Tibial artery (tissue), 4 donors: ENCODE measurements around the gene MT1E.

Experiments
- DNase-seq, 2 donors: peaks; one replicate each; pipeline ENCODE4 v3.0.0-alpha.2; 2019
- H3K27ac ChIP-seq, 2 donors: fragments of 200-600 bp; sonication (generic) in 1 of 2; 1 replicate in 1 of 2; 2 replicates in 1 of 2; pipeline ENCODE4 v1.5.1; 2018 to 2019; ENCODE audit warnings: mild to moderate bottlenecking in 1 of 2
- H3K27me3 ChIP-seq, 2 donors: fragments of 200-600 bp; sonication (generic) in 1 of 2; one replicate each; pipeline versions ENCODE4 v1.5.1 to v1.6.0; 2016 to 2019
- H3K36me3 ChIP-seq, 3 donors: fragments of 200-600 bp; sonication (generic) in 2 of 3; one replicate each; pipeline ENCODE4 v1.5.1; 2016 to 2019; ENCODE audit warnings: mild to moderate bottlenecking in 2 of 3
- H3K4me1 ChIP-seq, 4 donors: fragments of 200-600 bp; sonication (generic) in 2 of 4; 1 replicate in 3 of 4; 2 replicates in 1 of 4; pipeline ENCODE4 v1.5.1; 2016 to 2019
- H3K4me3 ChIP-seq, 2 donors: fragments of 200-600 bp; sonication (generic) in 1 of 2; 1 replicate in 1 of 2; 2 replicates in 1 of 2; pipeline ENCODE4 v1.5.1; 2018 to 2019; ENCODE audit warnings: mild to moderate bottlenecking in 2 of 2
- H3K9me3 ChIP-seq, 3 donors: fragments of 200-600 bp; sonication (generic) in 1 of 3; one replicate each; pipeline ENCODE4 v1.5.1; 2016 to 2019
- intact Hi-C: fragments of 100-400 bp; cut with DNase I; formaldehyde crosslinking; loops from one replicate; pipeline ENCODE4 v1.15.0; 2023; ENCODE audit warnings: low total_unique reads
- TF ChIP-seq, protein P1 (sequence below), 2 experiments: fragments of 200-600 bp in 1 of 2; fragments of 450-650 bp in 1 of 2; IDR thresholded peaks; one replicate each; pipeline ENCODE4 v1.5.1; 2017 to 2019; ENCODE audit warnings: antibody characterized with exemption in 2 of 2, mild to moderate bottlenecking in 1 of 2, moderate library complexity in 1 of 2

The MT1E gene

DNA sequence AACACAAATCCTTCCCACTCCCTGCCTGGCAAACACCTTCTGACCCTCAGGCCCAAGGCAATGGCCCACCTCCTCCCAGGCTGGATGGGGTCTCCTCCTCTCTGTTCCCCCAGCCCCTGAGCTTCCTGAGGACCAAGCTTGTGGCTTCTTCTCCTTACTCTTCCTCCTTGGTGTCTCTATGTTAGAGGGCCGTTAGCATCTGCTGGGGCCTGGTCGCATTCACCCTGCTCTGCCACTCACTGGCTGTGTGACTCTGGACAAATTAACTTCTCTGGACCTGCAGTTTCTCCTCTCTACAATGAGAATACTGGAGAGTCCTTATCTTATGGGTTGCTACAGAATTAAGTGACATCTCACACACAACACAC lies 17.9 kb upstream of the MT1E start:
- Histone ChIP-seq H3K9me3 (no peaks in the 10 kb centered on the region), H3K27me3 (no peaks in the 10 kb centered on the region), H3K4me1 (peaks cover 0 to 56% (median 47%) of the 10 kb centered on the region in 4 donors), H3K4me3 (peak overlapping the region; percentile 65 to 76), H3K27ac (peak overlapping the region; percentile 83 to 85), H3K36me3 (no peaks in the 10 kb centered on the region)
- TF ChIP-seq, protein P1, sequence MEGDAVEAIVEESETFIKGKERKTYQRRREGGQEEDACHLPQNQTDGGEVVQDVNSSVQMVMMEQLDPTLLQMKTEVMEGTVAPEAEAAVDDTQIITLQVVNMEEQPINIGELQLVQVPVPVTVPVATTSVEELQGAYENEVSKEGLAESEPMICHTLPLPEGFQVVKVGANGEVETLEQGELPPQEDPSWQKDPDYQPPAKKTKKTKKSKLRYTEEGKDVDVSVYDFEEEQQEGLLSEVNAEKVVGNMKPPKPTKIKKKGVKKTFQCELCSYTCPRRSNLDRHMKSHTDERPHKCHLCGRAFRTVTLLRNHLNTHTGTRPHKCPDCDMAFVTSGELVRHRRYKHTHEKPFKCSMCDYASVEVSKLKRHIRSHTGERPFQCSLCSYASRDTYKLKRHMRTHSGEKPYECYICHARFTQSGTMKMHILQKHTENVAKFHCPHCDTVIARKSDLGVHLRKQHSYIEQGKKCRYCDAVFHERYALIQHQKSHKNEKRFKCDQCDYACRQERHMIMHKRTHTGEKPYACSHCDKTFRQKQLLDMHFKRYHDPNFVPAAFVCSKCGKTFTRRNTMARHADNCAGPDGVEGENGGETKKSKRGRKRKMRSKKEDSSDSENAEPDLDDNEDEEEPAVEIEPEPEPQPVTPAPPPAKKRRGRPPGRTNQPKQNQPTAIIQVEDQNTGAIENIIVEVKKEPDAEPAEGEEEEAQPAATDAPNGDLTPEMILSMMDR (IDR thresholded peaks at IDR 0.05), result no peak
- no peak for DNase-seq
- intact Hi-C loops, result loop anchor here (5.0 kb wide), 2 partner anchors 35 to 75 kb away; partner anchors contain the start of gene MT1X

DNA sequence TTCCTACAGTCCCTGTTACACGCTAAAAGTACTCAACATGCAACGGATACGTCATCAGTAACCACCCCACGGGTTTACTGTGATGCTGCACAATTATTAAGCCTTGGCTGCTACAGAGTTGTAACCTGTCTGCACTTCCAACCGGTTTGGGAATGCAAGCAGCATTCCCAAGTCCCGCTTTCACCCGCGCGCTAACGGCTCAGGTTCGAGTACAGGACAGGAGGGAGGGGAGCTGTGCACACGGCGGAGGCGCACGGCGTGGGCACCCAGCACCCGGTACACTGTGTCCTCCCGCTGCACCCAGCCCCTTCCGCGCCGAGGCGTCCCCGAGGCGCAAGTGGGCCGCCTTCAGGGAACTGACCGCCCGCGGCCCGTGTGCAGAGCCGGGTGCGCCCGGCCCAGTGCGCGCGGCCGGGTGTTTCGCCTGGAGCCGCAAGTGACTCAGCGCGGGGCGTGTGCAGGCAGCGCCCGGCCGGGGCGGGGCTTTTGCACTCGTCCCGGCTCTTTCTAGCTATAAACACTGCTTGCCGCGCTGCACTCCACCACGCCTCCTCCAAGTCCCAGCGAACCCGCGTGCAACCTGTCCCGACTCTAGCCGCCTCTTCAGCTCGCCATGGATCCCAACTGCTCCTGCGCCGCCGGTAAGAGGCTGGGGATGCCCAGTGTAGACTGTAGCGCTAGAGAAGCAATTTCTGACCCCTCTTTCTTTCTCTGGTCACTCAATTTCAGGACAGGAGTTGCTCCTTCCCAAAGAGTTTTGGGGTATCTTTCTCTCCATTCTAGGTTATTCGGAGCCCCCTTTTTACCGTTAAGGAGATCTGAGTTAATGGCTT lies 17.3 kb upstream of the MT1E start, which contains the start of gene MT2A:
Gene MT2A, plus strand, starts transcription at position 542 of the 833 bp plus-strand sequence. Its CDS starts 72 bp downstream, at position 614.
- Histone ChIP-seq H3K27ac (peak within 1 kb of the TSS; percentile 83 to 85), H3K9me3 (no peaks in the 10 kb centered on the region), H3K27me3 (no peaks in the 10 kb centered on the region), H3K4me3 (peak within 1 kb of the TSS; percentile 65 to 76), H3K36me3 (no peaks in the 10 kb centered on the region), H3K4me1 (peaks cover 0 to 56% (median 47%) of the 10 kb centered on the region in 4 donors)
- peak; percentile 97 to 98 for DNase-seq
- TF ChIP-seq, protein P1 (IDR thresholded peaks at IDR 0.05), result no peak
- intact Hi-C loops, result loop anchor here (5.0 kb wide), 2 partner anchors 34 to 74 kb away; partner anchors contain the start of gene MT1X

DNA sequence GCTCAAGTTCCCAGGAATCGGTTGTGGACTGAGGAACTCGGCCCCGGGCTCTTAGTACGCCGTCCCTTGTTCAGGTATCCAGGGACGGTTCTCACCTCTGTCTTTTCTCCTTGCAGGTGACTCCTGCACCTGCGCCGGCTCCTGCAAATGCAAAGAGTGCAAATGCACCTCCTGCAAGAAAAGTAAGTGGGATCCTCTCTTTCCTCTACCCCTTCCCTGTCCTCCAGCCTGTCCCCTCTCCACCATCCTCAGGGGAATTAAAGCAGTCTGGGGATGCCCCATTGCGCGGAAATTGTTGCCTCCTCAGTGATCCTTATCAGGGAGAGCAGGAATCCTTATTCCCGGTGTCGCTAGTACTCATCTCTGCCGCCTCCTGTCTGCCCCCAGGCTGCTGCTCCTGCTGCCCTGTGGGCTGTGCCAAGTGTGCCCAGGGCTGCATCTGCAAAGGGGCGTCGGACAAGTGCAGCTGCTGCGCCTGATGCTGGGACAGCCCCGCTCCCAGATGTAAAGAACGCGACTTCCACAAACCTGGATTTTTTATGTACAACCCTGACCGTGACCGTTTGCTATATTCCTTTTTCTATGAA lies 16.6 kb upstream of the MT1E start:
- Histone ChIP-seq H3K4me3 (peak overlapping the region; percentile 65 to 76), H3K36me3 (no peaks in the 10 kb centered on the region), H3K4me1 (peaks cover 0 to 56% (median 47%) of the 10 kb centered on the region in 4 donors), H3K9me3 (no peaks in the 10 kb centered on the region), H3K27me3 (no peaks in the 10 kb centered on the region), H3K27ac (peak overlapping the region; percentile 83 to 85)
- intact Hi-C loops, result loop anchor here (5.0 kb wide), 2 partner anchors 33 to 73 kb away; partner anchors contain the start of gene MT1X
- TF ChIP-seq, protein P1 (IDR thresholded peaks at IDR 0.05), result no peak
- DNase-seq, result peak in 1 of 2 donors; percentile 71

DNA sequence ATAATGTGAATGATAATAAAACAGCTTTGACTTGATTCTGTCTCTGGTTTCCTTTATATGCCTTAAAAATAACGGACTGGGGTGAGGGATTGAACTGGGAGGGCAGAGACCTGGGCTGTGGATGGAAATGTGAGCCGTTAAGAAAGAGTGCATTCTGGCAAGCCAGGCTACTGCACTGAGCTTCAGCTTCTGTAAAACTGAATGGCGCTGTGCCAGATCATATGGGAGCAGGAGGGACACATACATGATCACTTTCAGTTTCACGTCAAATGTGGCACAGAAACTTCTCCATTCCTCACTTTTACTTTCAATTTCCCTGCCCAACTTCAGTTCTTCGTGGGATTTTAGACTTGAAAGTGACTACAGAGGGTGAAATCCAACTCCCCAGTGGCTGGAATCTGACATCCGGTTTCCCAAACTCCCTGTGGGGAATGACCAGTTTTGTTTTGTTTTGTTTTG lies 16.1 kb upstream of the MT1E start:
- Histone ChIP-seq H3K4me3 (peak overlapping the region; percentile 65 to 76), H3K27me3 (no peaks in the 10 kb centered on the region), H3K27ac (peak overlapping the region; percentile 83 to 85), H3K4me1 (peaks cover 0 to 56% (median 47%) of the 10 kb centered on the region in 4 donors), H3K9me3 (no peaks in the 10 kb centered on the region), H3K36me3 (no peaks in the 10 kb centered on the region)
- intact Hi-C loops, result loop anchor here (5.0 kb wide), 2 partner anchors 33 to 73 kb away; partner anchors contain the start of gene MT1X
- TF ChIP-seq, protein P1 (IDR thresholded peaks at IDR 0.05), result peak in 1 of 2 experiments; percentile 26
- peak; percentile 82 to 85 for DNase-seq

DNA sequence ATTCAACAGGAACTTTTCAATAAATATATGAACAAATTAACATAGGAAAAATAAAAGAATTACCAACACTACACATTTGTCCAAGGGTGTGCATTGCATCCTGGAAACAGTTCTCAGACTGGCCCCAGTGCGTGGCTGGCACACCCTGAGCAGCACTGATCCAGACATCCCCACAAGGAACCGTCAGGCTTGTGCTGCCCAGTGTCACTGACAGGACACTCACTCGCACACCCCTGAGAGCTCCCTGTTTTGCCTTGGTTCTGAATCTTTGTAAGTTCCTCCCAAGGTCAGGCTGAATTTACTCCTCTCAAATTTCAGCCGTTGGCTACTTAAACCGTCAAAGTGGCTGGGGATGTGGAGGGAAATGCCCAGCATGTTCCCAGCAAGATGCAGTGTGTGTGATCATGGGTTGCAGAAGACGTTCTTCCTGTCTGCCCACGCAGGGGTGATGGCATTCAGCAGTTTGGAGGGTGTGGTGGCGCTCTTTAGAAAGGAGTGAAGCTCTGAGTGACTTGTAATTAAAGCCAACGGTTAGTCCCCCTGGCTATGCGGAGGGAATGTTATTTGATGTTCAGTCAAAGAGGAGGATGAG lies 15.5 kb upstream of the MT1E start:
- peak; percentile 75 to 85 for DNase-seq

More for the DNA sequence above, 15.5 kb upstream of the MT1E start:
- TF ChIP-seq, protein P1 (IDR thresholded peaks at IDR 0.05), result no peak
- Histone ChIP-seq H3K9me3 (no peaks in the 10 kb centered on the region), H3K27me3 (no peaks in the 10 kb centered on the region), H3K27ac (peak overlapping the region; percentile 83 to 85), H3K4me1 (peaks cover 0 to 56% (median 47%) of the 10 kb centered on the region in 4 donors), H3K4me3 (peak overlapping the region; percentile 65 to 76), H3K36me3 (no peaks in the 10 kb centered on the region)
- intact Hi-C loops, result no loop called here
